Astrocyte (in vitro differentiated cells and primary cell): ENCODE data around the gene GIT2. TPM values are rescaled to one million over a fixed set of nuclear protein-coding genes. Genes with fewer than 3 reads are reported as not detected.
"Not testable (repeated sequence)": the region's sequence is repeated elsewhere in the genome, so short reads cannot be mapped to it uniquely, and the experiment has no call there.

Experiments used
- DNase-seq: peaks from one replicate; pipeline ENCODE4 v3.0.0-alpha.2; 2010; ENCODE audit warnings: low read depth
- FAIRE-seq: peaks from 2 replicates; lab custom pipeline; 2011; peaks lifted over from hg19 to GRCh38; lab: Jason Lieb, UNC
- H2AFZ ChIP-seq: 2 replicates; pipeline ENCODE4 v1.6.0; 2012; ENCODE audit warnings: low read depth, low read length, inconsistent platforms
- H3K27ac ChIP-seq: 2 replicates; pipeline ENCODE4 v1.5.1; 2011; ENCODE audit warnings: low read depth, low read length, inconsistent platforms
- H3K27me3 ChIP-seq: 2 replicates; pipeline ENCODE4 v1.6.0; 2011; ENCODE audit warnings: low read length, inconsistent platforms; ENCODE audit not compliant: insufficient read depth
- H3K36me3 ChIP-seq: 2 replicates; pipeline ENCODE4 v1.5.1; 2011; ENCODE audit warnings: low read length, inconsistent platforms; ENCODE audit not compliant: insufficient read depth
- H3K4me1 ChIP-seq: 2 replicates; pipeline ENCODE4 v1.5.1; 2011; ENCODE audit warnings: low read length, inconsistent platforms; ENCODE audit not compliant: insufficient read depth
- H3K4me2 ChIP-seq: 2 replicates; pipeline ENCODE4 v1.6.0; 2012; ENCODE audit warnings: low read length, inconsistent platforms
- H3K4me3 ChIP-seq: 2 replicates; pipeline ENCODE4 v1.5.1; 2011; ENCODE audit warnings: low read depth, mild to moderate bottlenecking, low read length, inconsistent platforms; ENCODE audit not compliant: insufficient read depth
- H3K79me2 ChIP-seq: 2 replicates; pipeline ENCODE4 v1.6.0; 2012; ENCODE audit warnings: mild to moderate bottlenecking, low read length, inconsistent platforms; ENCODE audit not compliant: insufficient read depth
- H3K9ac ChIP-seq: 2 replicates; pipeline ENCODE4 v1.6.0; 2012; ENCODE audit warnings: mild to moderate bottlenecking, low read length, inconsistent platforms
- H3K9me3 ChIP-seq: 2 replicates; pipeline ENCODE4 v1.5.1; 2012; ENCODE audit warnings: low read depth, mild to moderate bottlenecking, low read length, inconsistent platforms; ENCODE audit not compliant: insufficient read depth
- H4K20me1 ChIP-seq: 2 replicates; pipeline ENCODE4 v1.6.0; 2012; ENCODE audit warnings: low read length, inconsistent platforms; ENCODE audit not compliant: insufficient read depth
- H3K27ac Mint-ChIP-seq: one replicate; pipeline ENCODE4 v1.8.0; 2021; ENCODE audit warnings: mild to moderate bottlenecking, mixed read lengths; ENCODE audit not compliant: unreplicated experiment
- H3K27me3 Mint-ChIP-seq: one replicate; pipeline ENCODE4 v1.8.0; 2021; ENCODE audit warnings: low read depth, mixed read lengths; ENCODE audit not compliant: unreplicated experiment
- H3K36me3 Mint-ChIP-seq: one replicate; pipeline ENCODE4 v1.8.0; 2021; ENCODE audit warnings: low read depth, mixed read lengths; ENCODE audit not compliant: unreplicated experiment
- H3K4me1 Mint-ChIP-seq: one replicate; pipeline ENCODE4 v1.8.0; 2021; ENCODE audit warnings: low read depth, mixed read lengths; ENCODE audit not compliant: unreplicated experiment
- H3K4me3 Mint-ChIP-seq: one replicate; pipeline ENCODE4 v1.8.0; 2021; ENCODE audit warnings: mild to moderate bottlenecking, moderate library complexity, mixed read lengths; ENCODE audit not compliant: unreplicated experiment
- H3K9me3 Mint-ChIP-seq: one replicate; pipeline ENCODE4 v1.8.0; 2021; ENCODE audit warnings: mild to moderate bottlenecking, mixed read lengths; ENCODE audit not compliant: unreplicated experiment
- CTCF ChIP-seq: IDR thresholded peaks from 2 replicates; pipeline ENCODE4 v1.5.1; 2011; ENCODE audit warnings: low read depth, mild to moderate bottlenecking, inconsistent platforms, low read length, moderate library complexity; ENCODE audit not compliant: insufficient read depth
- EZH2 ChIP-seq: IDR thresholded peaks from 2 replicates; pipeline ENCODE4 v1.6.1; 2012; ENCODE audit warnings: mild to moderate bottlenecking, low read length, inconsistent platforms; ENCODE audit not compliant: insufficient read depth
- total RNA-seq: library from RNA; stranded (reverse); gene quantifications from 2 replicates; pipeline ENCODE4 v1.2.1, GENCODE V29; 2021

The GIT2 gene
- total RNA-seq, 1 donor from 2014 or later: 33.4 TPM

- Mint-ChIP-seq H3K27ac (no peak overlapping the region), H3K9me3 (no peaks in the 10 kb centered on the region), H3K36me3 (peaks cover 25% of the 10 kb centered on the region), H3K4me1 (no peaks in the 10 kb centered on the region), H3K27me3 (no peaks in the 10 kb centered on the region), H3K4me3 (no peak overlapping the region)
- Histone ChIP-seq H4K20me1 (no peaks in the 10 kb centered on the region), H3K27ac (no peak overlapping the region), H3K4me2 (no peak overlapping the region), H3K4me1 (no peaks in the 10 kb centered on the region), H3K79me2 (no peaks in the 10 kb centered on the region), H3K36me3 (peaks cover 37% of the 10 kb centered on the region), H3K4me3 (no peak overlapping the region), H3K9ac (no peak overlapping the region), H2AFZ (no peak overlapping the region), H3K27me3 (no peaks in the 10 kb centered on the region), H3K9me3 (no peaks in the 10 kb centered on the region)
- TF ChIP-seq EZH2: no peak
- TF ChIP-seq CTCF: no peak
- FAIRE-seq: no peak
- DNase-seq: no peak
Observed at GRCh38 chr12:109932878-109933503, 63.2 kb downstream of the GIT2 start.

GRCh38 chr12:109931143-109931542 lies 65.0 kb downstream of the GIT2 start:
- no peaks in the 10 kb centered on the region for H3K27me3 ChIP-seq
- H3K4me3 ChIP-seq: no peak overlapping the region
- no peak for DNase-seq
- no peak overlapping the region for H3K4me2 ChIP-seq
- no peaks in the 10 kb centered on the region for H3K79me2 ChIP-seq
- peaks cover 35% of the 10 kb centered on the region for H3K36me3 ChIP-seq
- H3K4me1 Mint-ChIP-seq: no peaks in the 10 kb centered on the region
- no peaks in the 10 kb centered on the region for H3K9me3 Mint-ChIP-seq
- H2AFZ ChIP-seq: no peak overlapping the region
- no peak overlapping the region for H3K4me3 Mint-ChIP-seq
- no peak for FAIRE-seq
- no peak overlapping the region for H3K9ac ChIP-seq
- TF ChIP-seq CTCF (no peak), EZH2 (no peak)
- H4K20me1 ChIP-seq: no peaks in the 10 kb centered on the region
- H3K4me1 ChIP-seq: no peaks in the 10 kb centered on the region
- no peaks in the 10 kb centered on the region for H3K9me3 ChIP-seq
- H3K27me3 Mint-ChIP-seq: no peaks in the 10 kb centered on the region
- H3K27ac Mint-ChIP-seq: no peak overlapping the region
- no peak overlapping the region for H3K27ac ChIP-seq
- peaks cover 22% of the 10 kb centered on the region for H3K36me3 Mint-ChIP-seq

GRCh38 chr12:109930028-109930800 lies 66.0 kb downstream of the GIT2 start:
- no peak overlapping the region for H3K4me3 ChIP-seq
- H2AFZ ChIP-seq: no peak overlapping the region
- H3K36me3 ChIP-seq: peaks cover 35% of the 10 kb centered on the region
- no peak overlapping the region for H3K9ac ChIP-seq
- Mint-ChIP-seq H3K27ac (no peak overlapping the region), H3K36me3 (peaks cover 19% of the 10 kb centered on the region), H3K27me3 (no peaks in the 10 kb centered on the region), H3K4me1 (no peaks in the 10 kb centered on the region), H3K4me3 (no peak overlapping the region), H3K9me3 (no peaks in the 10 kb centered on the region)
- H4K20me1 ChIP-seq: no peaks in the 10 kb centered on the region
- no peaks in the 10 kb centered on the region for H3K4me1 ChIP-seq
- no peak overlapping the region for H3K27ac ChIP-seq
- no peak overlapping the region for H3K4me2 ChIP-seq
- FAIRE-seq (no peak), DNase-seq (no peak)
- no peaks in the 10 kb centered on the region for H3K27me3 ChIP-seq
- H3K9me3 ChIP-seq: no peaks in the 10 kb centered on the region
- H3K79me2 ChIP-seq: no peaks in the 10 kb centered on the region
- TF ChIP-seq EZH2 (no peak), CTCF (no peak)

- not testable (repeated sequence) for H3K4me1 Mint-ChIP-seq, H3K27me3 Mint-ChIP-seq, H3K4me2 ChIP-seq, H2AFZ ChIP-seq, H3K4me3 Mint-ChIP-seq, H3K9ac ChIP-seq, H3K4me3 ChIP-seq, FAIRE-seq, H3K9me3 ChIP-seq, H3K4me1 ChIP-seq, H3K27ac Mint-ChIP-seq, H3K9me3 Mint-ChIP-seq, H3K27me3 ChIP-seq, H3K79me2 ChIP-seq, DNase-seq, H3K27ac ChIP-seq, H4K20me1 ChIP-seq
- peaks cover 22% of the 10 kb centered on the region for H3K36me3 Mint-ChIP-seq
- H3K36me3 ChIP-seq: peaks cover 32% of the 10 kb centered on the region
Observed at GRCh38 chr12:109929326-109929725, 66.8 kb downstream of the GIT2 start.
